ELF-1 (cell line): Measurements from ENCODE around the gene MAML2.

Source experiments
- DNase-seq: peaks from one replicate; pipeline ENCODE4 v3.0.0-alpha.2; 2016; ENCODE audit warnings: low read depth, low spot score

MAML2 gene

GRCh38 chr11:96318399-96318798, 24.6 kb downstream of the MAML2 start:
- DNase-seq, result no peak

- no peak for DNase-seq
Measured at GRCh38 chr11:96317985-96318384, 25.0 kb downstream of the MAML2 start.

GRCh38 chr11:96317571-96317970, 25.4 kb downstream of the MAML2 start:
- DNase-seq, result no peak

- peak; percentile 60 for DNase-seq
Measured at GRCh38 chr11:96316869-96317268, 26.1 kb downstream of the MAML2 start.

GRCh38 chr11:96315476-96315875, 27.5 kb downstream of the MAML2 start:
- DNase-seq, result no peak

- no peak for DNase-seq
Measured at GRCh38 chr11:96314326-96315020, 28.5 kb downstream of the MAML2 start.

- DNase-seq, result no peak
Measured at GRCh38 chr11:96313163-96313562, 29.8 kb downstream of the MAML2 start.

- DNase-seq, result no peak
Measured at GRCh38 chr11:96311120-96311568, 31.9 kb downstream of the MAML2 start.

GRCh38 chr11:96310236-96310635, 32.8 kb downstream of the MAML2 start:
- DNase-seq, result no peak

- no peak for DNase-seq
Measured at GRCh38 chr11:96309643-96310017, 33.4 kb downstream of the MAML2 start.

GRCh38 chr11:96309016-96309642, 33.9 kb downstream of the MAML2 start:
- no peak for DNase-seq

GRCh38 chr11:96307776-96308140, 35.2 kb downstream of the MAML2 start:
- DNase-seq, result no peak

- DNase-seq, result peak; percentile 45
Measured at GRCh38 chr11:96306933-96307775, 35.8 kb downstream of the MAML2 start.

GRCh38 chr11:96306600-96306932, 36.4 kb downstream of the MAML2 start:
- no peak for DNase-seq

- no peak for DNase-seq
Measured at GRCh38 chr11:96306071-96306470, 36.9 kb downstream of the MAML2 start.

GRCh38 chr11:96303980-96304379, 39.0 kb downstream of the MAML2 start:
- no peak for DNase-seq

GRCh38 chr11:96303064-96303463, 39.9 kb downstream of the MAML2 start:
- DNase-seq, result no peak

GRCh38 chr11:96301818-96302217, 41.2 kb downstream of the MAML2 start:
- no peak for DNase-seq

- no peak for DNase-seq
Measured at GRCh38 chr11:96299155-96299888, 43.7 kb downstream of the MAML2 start.

- no peak for DNase-seq
Measured at GRCh38 chr11:96295369-96295768, 47.6 kb downstream of the MAML2 start.

- DNase-seq, result no peak
Measured at GRCh38 chr11:96294289-96294688, 48.7 kb downstream of the MAML2 start.

- DNase-seq, result no peak
Measured at GRCh38 chr11:96293598-96294021, 49.4 kb downstream of the MAML2 start.
